Cardiac muscle cell (in vitro differentiated cells and primary cell): ENCODE results near the gene CR1. TPM values are rescaled to one million over a fixed set of nuclear protein-coding genes. Genes with fewer than 3 reads are reported as not detected.
"Not testable (repeated sequence)": the region's sequence is repeated elsewhere in the genome, so short reads cannot be mapped to it uniquely, and the experiment has no call there.

Source experiments
- DNase-seq, 2 donors: peaks; one replicate each; pipeline versions ENCODE4 v3.0.0 to v3.0.0-alpha.2; 2010 to 2017; ENCODE audit warnings: low read depth in 1 of 2, low spot score in 1 of 2
- H3K27ac ChIP-seq: fragments of 200-600 bp; sonication (generic); 2 replicates; pipeline ENCODE4 v1.5.1; 2016
- H3K27me3 ChIP-seq: fragments of 200-600 bp; sonication (generic); 2 replicates; pipeline ENCODE4 v1.6.0; 2016; ENCODE audit warnings: control low read depth
- H3K36me3 ChIP-seq: fragments of 200-600 bp; sonication (generic); 2 replicates; pipeline ENCODE4 v1.5.1; 2016; ENCODE audit warnings: control low read depth
- H3K4me1 ChIP-seq: fragments of 200-600 bp; sonication (generic); 2 replicates; pipeline ENCODE4 v1.8.1; 2017; ENCODE audit warnings: low read depth, mild to moderate bottlenecking, mixed run types
- H3K4me3 ChIP-seq: fragments of 200-600 bp; sonication (generic); 2 replicates; pipeline ENCODE4 v1.5.1; 2016; ENCODE audit warnings: mild to moderate bottlenecking
- H3K9me3 ChIP-seq: fragments of 200-600 bp; sonication (generic); 2 replicates; pipeline ENCODE4 v1.5.1; 2017; ENCODE audit warnings: low read depth, mild to moderate bottlenecking, control low read depth
- polyA plus RNA-seq: library from polyadenylated mRNA; unstranded; fragments of >200 nt; fragmentation: Nextera tagmentation; extraction: Ambion mirVana; gene quantifications from 2 replicates; pipeline ENCODE4 v1.2.1, GENCODE V29; 2016
- total RNA-seq: library from RNA; depleted of rRNA; stranded (reverse); fragments of >200 nt; gene quantifications from 2 replicates; pipeline ENCODE4 v1.2.3, GENCODE V29; 2016
- TF ChIP-seq, protein P1 (sequence below): IDR thresholded peaks from 2 replicates; pipeline ENCODE4 v1.5.1; 2012; ENCODE audit warnings: low read depth, mild to moderate bottlenecking, low read length

The CR1 gene
- total and polyA plus RNA-seq, 2 experiments from 2014 or later, result not detected

DNA sequence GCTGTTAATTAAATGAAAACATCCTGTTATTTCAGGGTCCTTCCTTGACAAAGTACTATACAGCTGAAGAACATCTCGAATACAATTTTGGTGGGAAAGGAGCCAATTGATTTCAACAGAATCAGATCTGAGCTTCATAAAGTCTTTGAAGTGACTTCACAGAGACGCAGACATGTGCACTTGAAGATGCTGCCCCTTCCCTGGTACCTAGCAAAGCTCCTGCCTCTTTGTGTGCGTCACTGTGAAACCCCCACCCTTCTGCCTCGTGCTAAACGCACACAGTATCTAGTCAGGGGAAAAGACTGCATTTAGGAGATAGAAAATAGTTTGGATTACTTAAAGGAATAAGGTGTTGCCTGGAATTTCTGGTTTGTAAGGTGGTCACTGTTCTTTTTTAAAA lies 143.4 kb downstream of the CR1 start:
- not testable (repeated sequence) for H3K36me3 ChIP-seq, H3K4me3 ChIP-seq, H3K9me3 ChIP-seq, H3K27ac ChIP-seq, H3K27me3 ChIP-seq, H3K4me1 ChIP-seq, DNase-seq

DNA sequence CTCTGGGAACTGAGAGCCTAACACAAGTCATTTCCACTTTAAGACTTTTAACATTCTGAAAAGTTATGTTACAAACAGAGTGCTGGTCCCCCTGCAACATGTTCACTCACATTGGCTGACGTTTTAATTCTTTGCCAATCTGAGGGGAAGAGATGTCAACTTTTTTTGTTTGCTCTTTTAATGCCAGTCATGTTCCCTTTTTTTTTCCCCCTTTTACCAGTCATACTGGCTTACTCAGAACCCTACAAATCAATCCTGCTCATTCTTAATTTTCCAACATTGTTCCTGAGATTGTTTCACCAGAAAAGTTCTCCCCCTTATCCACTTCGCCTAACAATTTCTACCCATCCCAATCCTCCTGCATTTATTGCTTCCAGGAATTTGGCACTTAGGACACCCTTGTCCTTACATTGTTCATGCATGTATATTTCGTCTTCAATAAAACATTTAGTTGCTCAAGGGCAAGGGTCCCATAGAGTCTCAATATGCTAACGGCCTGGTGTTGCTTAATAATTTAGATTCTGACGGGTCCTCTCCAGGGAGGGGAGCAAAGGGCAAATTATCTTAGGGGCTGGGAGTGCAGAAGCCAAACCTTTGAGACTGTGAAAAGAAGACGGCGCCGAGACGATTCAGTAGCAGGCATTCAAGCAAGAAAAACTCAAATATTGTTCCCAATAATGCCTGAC lies 148.4 kb downstream of the CR1 start:
- no peaks in the 10 kb centered on the region for H3K36me3 ChIP-seq
- TF ChIP-seq, protein P1, sequence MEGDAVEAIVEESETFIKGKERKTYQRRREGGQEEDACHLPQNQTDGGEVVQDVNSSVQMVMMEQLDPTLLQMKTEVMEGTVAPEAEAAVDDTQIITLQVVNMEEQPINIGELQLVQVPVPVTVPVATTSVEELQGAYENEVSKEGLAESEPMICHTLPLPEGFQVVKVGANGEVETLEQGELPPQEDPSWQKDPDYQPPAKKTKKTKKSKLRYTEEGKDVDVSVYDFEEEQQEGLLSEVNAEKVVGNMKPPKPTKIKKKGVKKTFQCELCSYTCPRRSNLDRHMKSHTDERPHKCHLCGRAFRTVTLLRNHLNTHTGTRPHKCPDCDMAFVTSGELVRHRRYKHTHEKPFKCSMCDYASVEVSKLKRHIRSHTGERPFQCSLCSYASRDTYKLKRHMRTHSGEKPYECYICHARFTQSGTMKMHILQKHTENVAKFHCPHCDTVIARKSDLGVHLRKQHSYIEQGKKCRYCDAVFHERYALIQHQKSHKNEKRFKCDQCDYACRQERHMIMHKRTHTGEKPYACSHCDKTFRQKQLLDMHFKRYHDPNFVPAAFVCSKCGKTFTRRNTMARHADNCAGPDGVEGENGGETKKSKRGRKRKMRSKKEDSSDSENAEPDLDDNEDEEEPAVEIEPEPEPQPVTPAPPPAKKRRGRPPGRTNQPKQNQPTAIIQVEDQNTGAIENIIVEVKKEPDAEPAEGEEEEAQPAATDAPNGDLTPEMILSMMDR, result no peak
- peaks cover 12% of the 10 kb centered on the region for H3K27me3 ChIP-seq
- H3K4me3 ChIP-seq, result peak overlapping the region; percentile 42
- no peaks in the 10 kb centered on the region for H3K9me3 ChIP-seq
- no peak for DNase-seq
- H3K27ac ChIP-seq, result no peak overlapping the region
- no peaks in the 10 kb centered on the region for H3K4me1 ChIP-seq

DNA sequence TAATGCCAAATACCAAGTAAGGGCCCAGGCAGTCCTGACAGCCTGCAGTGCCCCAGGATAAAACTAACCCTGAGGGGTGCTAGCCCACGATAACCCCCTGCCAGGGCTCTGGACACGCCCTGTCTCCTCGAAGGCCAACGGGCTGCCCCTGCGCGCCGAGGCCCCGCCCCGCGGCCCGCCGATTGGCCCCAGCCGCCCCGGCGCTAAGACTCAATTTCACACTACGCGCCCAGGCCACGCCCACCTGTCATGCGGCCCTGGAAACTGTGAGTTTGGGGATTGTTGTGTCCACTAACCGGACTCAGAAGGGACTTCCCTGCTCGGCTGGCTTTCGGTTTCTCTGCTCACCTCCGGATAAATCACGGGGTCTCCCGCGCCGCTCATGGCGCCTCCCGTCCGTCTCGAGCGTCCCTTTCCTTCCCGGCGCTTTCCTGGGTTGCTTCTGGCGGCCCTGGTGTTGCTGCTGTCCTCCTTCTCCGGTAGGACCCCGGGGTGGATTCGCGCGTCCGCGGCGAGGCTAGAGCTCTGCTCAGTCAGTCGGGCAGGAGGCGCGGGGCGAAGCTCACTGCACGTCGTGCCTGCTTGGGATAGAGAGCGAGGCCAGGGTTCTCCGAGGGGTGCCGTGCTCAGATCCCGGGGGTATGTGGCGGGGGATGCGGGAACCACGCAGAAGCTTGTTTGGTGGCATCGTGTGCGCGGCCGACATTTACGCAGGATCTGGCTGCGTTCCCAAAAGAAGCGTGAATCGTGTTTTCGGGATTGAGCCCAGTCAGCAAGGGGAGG lies 149.1 kb downstream of the CR1 start, which contains the start of gene CR1L:
CR1L (plus strand) TSS at position 282 of the 783 bp plus-strand sequence; CDS start at position 383, 101 bp downstream.
- Histone ChIP-seq H3K36me3 (no peaks in the 10 kb centered on the region), H3K27ac (no peak within 1 kb of the TSS), H3K4me1 (no peaks in the 10 kb centered on the region), H3K4me3 (peak within 1 kb of the TSS; percentile 42), H3K27me3 (peaks cover 12% of the 10 kb centered on the region), H3K9me3 (no peaks in the 10 kb centered on the region)
- TF ChIP-seq, protein P1, result no peak
- peak; percentile 67 to 76 for DNase-seq

DNA sequence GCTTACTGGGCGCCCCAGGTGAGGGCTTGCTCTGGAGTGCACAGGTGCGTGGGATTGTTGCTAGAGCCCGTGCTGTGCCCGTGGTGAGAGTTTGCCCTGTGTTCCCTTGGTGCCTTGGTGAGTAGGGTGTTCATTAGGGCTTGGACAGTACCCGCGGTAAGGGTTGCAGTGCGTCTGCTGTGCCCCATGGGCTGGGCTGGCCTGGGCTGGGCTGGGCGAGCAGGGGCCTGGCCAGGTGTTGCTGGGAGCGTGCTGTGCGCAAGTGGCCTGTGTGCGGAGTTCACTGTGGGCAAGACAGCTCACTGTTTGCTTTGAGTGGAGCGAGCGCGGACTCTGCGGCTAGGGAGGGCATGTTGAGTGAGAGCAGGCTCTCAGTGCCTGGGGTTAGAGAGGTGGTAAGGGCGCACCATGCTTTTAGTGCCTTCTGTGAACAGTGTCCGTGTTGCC lies 149.7 kb downstream of the CR1 start:
- H3K27ac ChIP-seq, result no peak overlapping the region
- H3K27me3 ChIP-seq, result peaks cover 12% of the 10 kb centered on the region
- TF ChIP-seq, protein P1, result no peak
- H3K36me3 ChIP-seq, result no peaks in the 10 kb centered on the region
- peak overlapping the region; percentile 42 for H3K4me3 ChIP-seq
- no peaks in the 10 kb centered on the region for H3K9me3 ChIP-seq
- no peaks in the 10 kb centered on the region for H3K4me1 ChIP-seq
- DNase-seq, result no peak

DNA sequence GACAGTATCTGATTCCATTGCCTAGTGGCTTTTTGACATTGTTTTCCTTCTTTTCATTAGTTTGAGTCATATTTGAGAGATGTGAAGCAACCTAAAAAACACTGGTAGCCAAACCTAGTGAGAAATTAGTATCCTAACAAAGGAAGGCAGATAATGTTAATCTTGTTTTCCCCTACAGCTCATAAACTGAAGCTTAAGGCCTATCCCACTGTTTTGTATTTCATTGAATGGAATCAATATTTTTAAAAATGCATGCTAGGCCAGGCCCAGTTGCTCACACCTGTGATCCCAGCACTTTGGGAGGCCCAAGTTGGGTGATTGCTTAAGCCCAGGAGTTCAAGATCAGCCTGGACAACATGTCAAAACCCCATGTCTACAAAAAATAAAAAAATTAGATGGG lies 150.2 kb downstream of the CR1 start:
- H3K9me3 ChIP-seq, result no peaks in the 10 kb centered on the region
- TF ChIP-seq, protein P1, result no peak
- H3K27ac ChIP-seq, result no peak overlapping the region
- H3K4me3 ChIP-seq, result no peak overlapping the region
- no peak for DNase-seq
- H3K4me1 ChIP-seq, result no peaks in the 10 kb centered on the region
- H3K36me3 ChIP-seq, result no peaks in the 10 kb centered on the region
- peaks cover 12% of the 10 kb centered on the region for H3K27me3 ChIP-seq

DNA sequence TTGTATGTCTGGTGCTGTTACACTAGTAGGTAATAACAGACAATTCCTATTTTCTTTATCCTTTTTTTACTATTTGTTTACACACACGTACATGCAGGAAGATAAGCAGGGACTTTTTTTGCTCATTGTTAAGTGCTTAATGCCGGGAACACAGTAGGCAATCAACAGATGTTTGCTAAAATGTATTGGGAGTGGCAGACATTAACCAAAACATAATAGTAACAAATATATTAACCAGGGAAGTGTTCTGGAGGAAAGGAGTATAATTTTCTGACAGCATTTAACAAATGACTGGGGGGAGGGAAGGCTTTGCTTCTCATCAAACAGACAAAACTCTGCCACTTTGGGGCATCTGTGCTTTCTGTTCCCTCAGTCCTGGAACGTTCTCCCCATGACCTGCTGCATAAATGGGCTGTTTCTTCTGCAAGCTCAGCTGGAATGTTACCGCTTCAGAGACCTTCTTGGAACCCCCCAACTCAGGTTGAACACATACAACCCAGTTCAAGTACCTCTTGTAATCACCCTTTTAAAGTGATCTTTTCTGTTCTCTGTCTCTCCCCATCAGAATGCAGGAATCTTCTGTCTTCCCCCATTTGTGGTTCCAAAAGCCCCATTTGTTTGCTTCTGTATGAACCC lies 151.1 kb downstream of the CR1 start:
- H3K4me3 ChIP-seq, result no peak overlapping the region
- TF ChIP-seq, protein P1, result no peak

More for the DNA sequence above, 151.1 kb downstream of the CR1 start:
- Histone ChIP-seq H3K9me3 (no peaks in the 10 kb centered on the region), H3K36me3 (no peaks in the 10 kb centered on the region), H3K27ac (no peak overlapping the region), H3K27me3 (peaks cover 12% of the 10 kb centered on the region), H3K4me1 (no peaks in the 10 kb centered on the region)
- DNase-seq, result no peak
